ENCODE results near the gene RAB4A. TPM values are rescaled to one million over a fixed set of nuclear protein-coding genes. Genes with fewer than 3 reads are reported as not detected.

RAB4A gene
- total and polyA plus RNA-seq, 9 of the 15 experiments (the other 6 are each of a cell fraction or from before 2014, with no cell fraction given), result 8.3 to 61.0 (median 26.7) TPM

- TF ChIP-seq POLR2H (tag; IDR thresholded peaks at IDR 0.05; ENCODE audit: low read depth) (no peak), FOXK1 (CRISPR knock-in tag; IDR thresholded peaks at IDR 0.05; ENCODE audit: borderline replicate concordance) (no peak), CSDE1 (IDR thresholded peaks at IDR 0.05) (no peak), TFAP4 (CRISPR knock-in tag; IDR thresholded peaks at IDR 0.05; ENCODE audit: borderline replicate concordance) (no peak), SRSF1 (IDR thresholded peaks at IDR 0.05; ENCODE audit: low read depth, low read length) (no peak), POLR2A (conservative IDR thresholded peaks at IDR 0.05) (no peak), BCLAF1 (IDR thresholded peaks at IDR 0.05; ENCODE audit: borderline replicate concordance in 1 of 2, control insufficient read depth in 1 of 2, low read depth in 2 of 2, low read length in 1 of 2) (no peak), ZNF384 (IDR thresholded peaks at IDR 0.05; ENCODE audit: low read depth, low read length) (no peak)
Measured at GRCh38 chr1:229258757-229259060, 12.2 kb upstream of the RAB4A start (continued).
